Cardiac septum (tissue), 1 donor: ENCODE results near the gene SUSD4. TPM values are rescaled to one million over a fixed set of nuclear protein-coding genes. Genes with fewer than 3 reads are reported as not detected.

ENCODE experiments used
- DNase-seq: peaks from one replicate; pipeline ENCODE4 v3.0.0-alpha.2; 2020; ENCODE audit warnings: low spot score
- intact Hi-C: fragments of 100-400 bp; cut with DNase I; formaldehyde crosslinking; loops from one replicate; pipeline ENCODE4 v1.14.0; 2022
- total RNA-seq: library from RNA; stranded (reverse); fragmentation: NEBNext Ultra II Directional; extraction: Animal tissue kit (Norgen Biotek cat#: 25700); gene quantifications from one replicate; pipeline ENCODE4 v1.2.1, GENCODE V29; 2021
- donor health status: DM: no; HTN: no; CAD: no.

SUSD4 gene
- total RNA-seq, 1 donor from 2014 or later: 6.4 TPM

DNA sequence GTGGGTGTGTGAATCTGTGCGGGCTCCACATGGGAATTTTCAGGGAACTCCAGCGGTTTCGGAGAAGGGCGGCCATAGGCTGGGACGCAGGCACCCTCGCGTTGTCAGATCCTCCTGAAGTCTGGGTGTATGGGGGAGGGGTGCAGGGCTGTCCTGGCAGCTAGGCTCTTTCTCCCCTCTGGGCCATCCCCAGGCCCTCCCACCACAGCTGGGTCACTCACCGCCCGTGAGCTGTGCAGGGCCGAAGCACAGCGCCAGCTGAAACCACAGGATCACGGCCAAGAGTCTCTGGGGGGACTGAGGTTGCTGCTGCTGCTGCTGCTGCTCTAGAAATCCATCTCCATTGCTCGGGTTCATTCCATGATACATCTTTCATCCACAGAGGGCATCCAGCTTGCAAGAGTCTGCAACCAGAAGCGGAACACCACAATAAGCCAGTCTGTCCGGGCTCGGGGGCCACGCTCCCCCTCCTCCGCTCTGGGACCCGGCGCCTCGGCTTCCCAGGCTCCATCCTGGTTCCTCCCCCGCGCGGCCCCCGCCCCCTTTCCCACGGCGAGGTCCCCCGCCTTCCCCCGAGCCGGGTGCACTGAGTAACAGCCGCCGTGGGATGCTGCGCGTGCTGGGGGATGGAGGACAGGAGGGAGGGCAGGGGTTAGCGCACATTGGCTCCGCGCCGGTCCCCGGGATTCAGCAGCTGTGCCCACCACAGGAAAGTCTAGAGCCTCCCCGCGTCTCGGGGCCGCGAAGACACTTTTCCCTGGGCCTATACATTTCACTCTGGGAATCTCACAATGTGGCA, 720 bp downstream of the SUSD4 start:
- no peak for DNase-seq

DNA sequence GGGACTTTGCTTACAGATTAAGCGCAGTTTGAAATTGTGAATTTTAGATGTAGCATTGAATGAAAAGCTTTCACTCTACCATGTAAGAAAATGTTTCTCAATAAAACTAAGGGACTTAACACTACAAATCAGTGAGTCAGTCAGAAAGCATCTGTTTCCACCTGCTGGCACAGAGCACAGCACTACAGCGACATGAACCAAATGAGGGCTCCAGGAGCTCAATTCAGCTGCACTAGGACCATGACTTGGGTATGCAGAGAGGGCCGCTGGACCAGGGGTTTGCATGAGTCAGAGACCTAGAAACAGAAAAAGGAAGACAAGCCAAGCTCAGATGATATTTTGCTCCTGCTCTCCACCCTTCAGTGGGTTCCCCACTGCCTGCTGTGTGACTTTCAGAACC, 5.2 kb downstream of the SUSD4 start:
- intact Hi-C loops: no loop called here
- DNase-seq: no peak

More for the DNA sequence above, 720 bp downstream of the SUSD4 start:
- intact Hi-C loops: loop anchor here (5.0 kb wide), 1 partner anchor 221 kb away; the partner anchor contains the start of gene TLR5

DNA sequence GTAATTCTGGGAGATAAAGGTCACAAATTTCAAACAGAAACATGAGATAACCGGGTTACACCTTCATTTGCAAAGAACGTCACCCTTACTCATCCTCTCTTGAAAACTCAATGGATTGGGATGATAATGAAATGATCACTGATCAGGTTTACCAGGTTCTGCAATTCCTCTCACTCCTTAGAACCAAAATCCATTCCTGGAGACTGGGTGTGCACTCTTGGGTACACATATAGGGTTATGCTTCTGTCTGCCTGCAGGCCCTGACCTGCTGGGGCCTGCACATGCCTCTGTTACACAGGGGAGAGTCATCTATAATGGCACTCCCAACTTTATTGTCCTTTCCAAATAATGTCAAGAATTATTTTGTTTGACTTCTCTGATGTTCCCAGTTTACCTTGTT, 8.3 kb downstream of the SUSD4 start:
- intact Hi-C loops: no loop called here
- DNase-seq: no peak

DNA sequence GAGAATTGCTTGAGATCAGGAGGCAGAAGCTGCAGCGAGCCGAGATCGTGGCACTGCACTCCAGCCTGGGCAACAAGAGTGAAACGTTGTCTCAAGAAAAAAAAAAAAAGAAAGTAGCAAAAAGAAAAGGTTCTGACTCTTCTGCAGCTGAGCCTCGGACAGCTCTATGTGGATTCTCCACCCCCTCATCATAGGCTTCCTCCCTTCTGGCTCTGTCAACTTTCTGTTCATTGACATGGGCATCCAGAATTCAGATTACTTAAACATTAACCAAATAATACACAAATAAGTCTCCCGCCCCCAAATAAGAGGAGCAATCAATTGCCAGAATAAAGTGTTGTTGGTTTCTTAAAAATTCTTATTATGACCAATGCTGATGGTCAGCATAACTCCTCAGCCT, 10.0 kb downstream of the SUSD4 start:
- intact Hi-C loops: no loop called here
- DNase-seq: no peak

DNA sequence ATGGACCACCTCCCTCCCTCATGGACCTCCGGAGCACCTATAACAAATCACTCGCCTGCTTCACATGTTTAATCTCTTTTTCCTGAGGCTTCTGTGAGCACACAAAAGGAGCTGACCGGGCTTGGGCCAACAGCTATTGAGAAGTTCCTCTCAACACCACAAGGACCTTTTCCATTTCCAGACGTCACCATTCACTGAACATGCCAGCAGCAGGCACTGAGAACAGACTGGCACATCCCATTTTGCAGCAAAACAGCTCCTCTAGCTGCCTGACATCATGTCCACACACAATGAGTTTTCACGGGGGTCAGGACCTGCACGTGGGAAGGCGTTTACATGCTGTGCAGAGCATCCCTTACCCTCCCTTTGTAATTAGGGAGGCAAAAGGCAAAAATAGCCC, 11.0 kb downstream of the SUSD4 start:
- intact Hi-C loops: no loop called here
- DNase-seq: no peak

DNA sequence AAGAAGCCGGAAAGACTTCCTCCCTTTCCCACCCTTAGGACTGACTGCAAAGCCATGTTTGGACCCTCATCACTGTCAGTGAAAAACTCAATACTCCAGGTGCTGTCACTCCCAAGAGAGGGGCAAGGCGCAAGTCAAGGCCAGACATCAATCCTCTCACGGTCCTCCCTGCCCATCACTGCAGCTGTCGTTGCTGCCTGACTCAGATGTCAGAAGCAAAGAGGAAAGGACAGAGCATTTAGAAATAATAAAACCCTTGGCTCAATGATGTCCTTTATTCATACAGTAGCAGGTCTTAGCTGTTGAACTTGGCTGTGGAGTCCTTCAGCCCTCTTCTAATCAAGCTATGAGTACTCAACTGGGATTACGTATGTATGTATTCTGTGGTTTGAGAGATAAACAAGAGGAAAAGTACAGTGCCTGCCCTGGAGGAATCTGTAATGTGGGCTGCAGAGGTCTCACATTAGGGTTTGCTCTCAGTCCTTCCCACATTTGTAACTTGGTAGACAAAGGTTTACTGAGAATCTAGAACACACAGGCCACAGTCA, 13.5 kb downstream of the SUSD4 start:
- no peak for DNase-seq
- intact Hi-C loops: no loop called here

DNA sequence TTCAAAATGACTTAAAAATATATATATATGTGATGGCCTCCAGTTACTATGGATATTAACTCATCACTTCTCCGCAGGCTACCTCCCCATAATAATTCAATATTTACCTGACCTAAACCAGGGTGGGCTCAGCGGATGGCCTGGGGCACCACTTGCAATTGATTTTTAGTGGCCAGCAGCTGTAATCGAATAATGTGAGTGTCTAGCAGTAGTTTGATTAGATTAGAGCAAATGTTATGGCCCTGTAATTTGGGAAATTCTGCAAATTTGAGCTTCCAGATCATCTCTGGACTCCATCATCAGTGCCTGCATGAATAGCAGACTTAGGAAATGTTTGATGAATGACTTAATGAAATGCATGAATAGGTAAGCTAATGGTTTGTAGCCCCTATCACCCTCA, 14.7 kb downstream of the SUSD4 start:
- no peak for DNase-seq
- intact Hi-C loops: no loop called here

DNA sequence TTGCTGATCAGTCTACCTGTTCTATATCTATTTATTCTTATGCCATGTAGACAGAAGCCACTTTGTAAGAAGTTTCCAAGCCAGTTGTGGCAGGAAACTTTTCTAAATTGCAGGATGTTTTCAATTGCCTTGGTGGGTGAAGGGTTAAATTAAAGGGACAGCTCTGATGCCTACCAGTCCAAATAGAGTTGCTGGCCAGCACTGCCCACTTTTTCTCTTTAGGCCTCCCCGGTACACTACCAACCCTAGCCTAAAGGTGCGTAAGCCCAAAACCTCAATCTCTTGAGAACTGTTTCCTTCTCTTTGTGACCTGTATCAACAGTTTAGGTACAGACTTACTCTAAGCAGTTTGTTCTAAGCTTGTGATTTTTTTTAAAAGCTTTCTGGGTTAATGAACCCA, 15.5 kb downstream of the SUSD4 start:
- no peak for DNase-seq
- intact Hi-C loops: no loop called here

DNA sequence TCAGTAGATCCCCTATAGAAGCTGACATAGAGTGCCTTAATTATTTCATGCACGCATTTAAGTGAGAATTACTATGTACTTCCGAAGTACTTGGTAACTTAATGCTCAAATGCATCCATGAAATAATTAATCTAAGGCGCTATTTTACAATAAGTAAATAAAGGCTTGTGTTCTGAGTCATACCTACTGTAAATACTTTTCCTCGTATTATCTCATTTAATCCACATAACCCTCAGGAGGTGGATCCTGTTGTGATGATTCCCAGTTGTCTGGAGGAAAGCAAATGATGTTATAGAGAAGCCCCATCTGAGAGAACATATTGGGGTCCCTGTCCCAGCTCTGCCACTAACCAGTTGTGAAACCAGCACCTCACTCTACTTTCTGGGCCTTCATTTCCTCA, 16.4 kb downstream of the SUSD4 start:
- DNase-seq: no peak
- intact Hi-C loops: no loop called here

DNA sequence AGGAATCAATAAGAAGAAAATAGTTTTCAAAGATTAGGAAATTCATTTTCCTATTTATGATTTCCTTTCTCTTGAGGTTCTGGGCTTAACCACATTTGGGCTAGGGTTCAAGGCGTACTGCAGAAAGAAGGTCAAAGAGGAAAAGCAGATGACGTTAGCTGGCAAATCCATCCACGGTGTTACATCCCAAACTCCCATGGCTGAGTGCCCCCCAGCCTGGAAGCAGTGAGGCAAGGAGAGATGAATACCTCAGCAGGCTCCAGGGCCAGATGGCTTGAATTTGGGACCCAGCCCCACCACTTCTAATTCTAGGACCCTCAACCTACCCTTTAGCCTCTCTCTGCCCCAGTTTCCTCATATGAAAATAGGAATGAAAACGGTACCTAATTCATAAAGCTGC, 17.7 kb downstream of the SUSD4 start:
- DNase-seq: no peak
- intact Hi-C loops: no loop called here

DNA sequence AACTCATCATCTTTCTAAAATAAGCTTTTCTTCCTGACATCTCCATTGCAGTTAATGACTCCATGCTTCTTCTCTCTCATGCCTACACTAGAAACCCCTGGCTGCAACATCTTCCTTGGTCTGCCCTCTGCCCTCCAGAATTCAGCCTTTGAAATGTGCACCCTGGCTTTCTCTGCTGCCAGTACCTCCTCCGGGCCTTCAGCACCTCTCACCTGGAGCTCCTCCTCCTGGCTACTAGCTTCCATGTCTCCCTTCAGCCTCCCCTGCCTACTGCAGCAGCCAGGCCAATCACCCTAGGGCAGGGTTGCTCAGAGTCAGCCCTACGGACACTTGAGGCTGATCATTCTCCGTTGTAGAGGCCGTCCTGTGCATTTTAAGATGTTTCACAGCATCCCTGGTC, 18.3 kb downstream of the SUSD4 start:
- DNase-seq: no peak
- intact Hi-C loops: no loop called here

DNA sequence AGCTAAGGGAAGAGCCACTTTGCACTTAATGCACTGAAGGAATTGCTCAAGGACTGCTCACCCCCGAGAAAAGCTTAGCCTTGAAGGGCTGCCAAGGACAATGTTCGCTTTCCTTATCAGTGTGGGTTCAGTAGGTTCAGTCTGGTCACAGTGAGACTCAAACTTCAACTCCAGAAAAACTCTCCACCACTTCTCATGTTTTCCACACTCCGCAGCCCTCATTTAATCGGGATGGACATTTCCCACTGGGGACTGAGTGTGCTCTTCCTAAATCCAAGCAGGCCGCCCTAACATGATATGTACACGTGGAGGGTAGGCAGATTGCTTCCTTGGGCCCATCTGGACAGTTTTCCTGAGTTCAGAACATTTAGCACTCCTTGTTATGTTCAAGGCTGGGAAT, 19.5 kb downstream of the SUSD4 start:
- no peak for DNase-seq
- intact Hi-C loops: loop anchor here (5.0 kb wide), 1 partner anchor 83 kb away; no protein-coding TSS in a partner anchor

DNA sequence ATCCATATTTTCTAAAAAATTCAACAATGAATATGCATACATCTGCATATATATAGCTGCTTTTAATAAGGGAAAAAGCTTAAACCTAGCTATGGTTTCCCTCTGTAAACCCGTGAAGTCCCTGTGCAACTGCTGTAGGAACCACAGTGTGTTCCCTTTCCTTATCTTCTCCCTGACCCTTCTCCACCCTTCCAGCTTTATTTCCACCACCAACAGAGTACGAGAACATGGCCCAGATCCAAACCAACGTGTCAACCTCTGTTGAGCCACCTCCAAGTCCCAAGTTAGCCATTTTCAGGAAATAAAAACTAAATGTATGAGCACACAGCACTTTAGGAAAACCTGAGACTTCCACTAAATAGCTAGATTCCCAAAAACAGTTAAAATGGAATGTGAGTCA, 20.3 kb downstream of the SUSD4 start:
- intact Hi-C loops: loop anchor here (5.0 kb wide), 1 partner anchor 84 kb away; no protein-coding TSS in a partner anchor
- DNase-seq: no peak

DNA sequence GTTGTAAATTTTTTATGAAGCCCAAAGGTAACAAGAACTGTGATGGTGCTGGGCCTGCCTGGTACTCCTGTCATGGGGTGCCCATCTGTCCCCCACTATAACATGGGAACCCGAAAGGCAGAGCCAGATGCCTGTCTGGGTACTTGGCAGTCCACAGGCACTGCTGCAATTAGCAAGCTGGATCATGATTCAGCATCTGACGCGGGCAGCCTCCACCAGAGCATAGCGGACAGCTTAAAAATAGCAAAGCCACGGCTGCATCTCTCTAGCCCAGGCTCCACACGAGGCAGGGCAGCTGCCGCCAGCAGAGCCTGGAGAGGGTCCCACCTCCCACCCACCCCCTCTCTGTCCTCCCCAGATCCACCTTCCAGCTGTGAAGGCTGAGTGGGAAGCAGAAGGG, 22.9 kb downstream of the SUSD4 start:
- intact Hi-C loops: loop anchor here (5.0 kb wide), 1 partner anchor 86 kb away; no protein-coding TSS in a partner anchor

DNA sequence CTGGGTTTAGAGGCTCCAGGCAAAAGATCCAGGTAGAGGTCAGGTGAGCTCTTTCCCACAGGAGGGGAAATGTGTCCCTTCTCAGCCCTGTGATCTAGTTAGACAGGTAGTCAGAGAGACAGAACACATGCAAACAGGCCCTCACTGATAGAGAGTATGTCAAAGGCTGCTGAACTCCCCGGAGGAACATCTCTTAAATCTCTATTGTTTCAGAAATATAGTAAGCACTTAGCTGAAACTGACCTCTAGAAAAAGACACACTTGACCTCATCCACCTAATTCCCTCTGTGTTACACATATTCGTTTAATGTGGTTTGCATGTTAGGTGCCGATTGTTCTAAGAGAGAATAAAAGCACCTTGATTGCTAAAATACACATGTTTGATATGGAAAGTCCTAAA, 23.3 kb downstream of the SUSD4 start:
- intact Hi-C loops: loop anchor here (5.0 kb wide), 1 partner anchor 87 kb away; no protein-coding TSS in a partner anchor
- DNase-seq: no peak

More for the DNA sequence above, 22.9 kb downstream of the SUSD4 start:
- DNase-seq: peak; percentile 87

DNA sequence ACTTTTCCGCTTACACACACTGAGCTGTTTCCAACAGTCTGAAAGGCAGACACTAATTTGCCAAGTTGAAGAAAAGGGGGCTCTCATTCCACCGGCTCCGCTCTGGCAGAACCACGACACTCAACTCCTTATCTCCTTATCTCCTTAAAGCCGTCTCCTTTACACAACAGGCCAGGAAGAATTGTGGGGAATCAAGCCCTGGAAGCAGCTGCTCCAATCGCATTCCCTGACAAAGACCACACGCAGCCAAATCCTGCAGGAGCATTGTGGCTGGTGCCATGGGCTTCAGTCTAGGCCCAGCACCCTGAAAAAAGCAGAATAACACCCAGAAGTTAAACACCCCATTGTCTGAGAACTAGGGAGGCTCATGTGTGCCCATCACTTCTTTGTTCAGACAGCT, 24.1 kb downstream of the SUSD4 start:
- no peak for DNase-seq
- intact Hi-C loops: loop anchor here (5.0 kb wide), 1 partner anchor 87 kb away; no protein-coding TSS in a partner anchor

DNA sequence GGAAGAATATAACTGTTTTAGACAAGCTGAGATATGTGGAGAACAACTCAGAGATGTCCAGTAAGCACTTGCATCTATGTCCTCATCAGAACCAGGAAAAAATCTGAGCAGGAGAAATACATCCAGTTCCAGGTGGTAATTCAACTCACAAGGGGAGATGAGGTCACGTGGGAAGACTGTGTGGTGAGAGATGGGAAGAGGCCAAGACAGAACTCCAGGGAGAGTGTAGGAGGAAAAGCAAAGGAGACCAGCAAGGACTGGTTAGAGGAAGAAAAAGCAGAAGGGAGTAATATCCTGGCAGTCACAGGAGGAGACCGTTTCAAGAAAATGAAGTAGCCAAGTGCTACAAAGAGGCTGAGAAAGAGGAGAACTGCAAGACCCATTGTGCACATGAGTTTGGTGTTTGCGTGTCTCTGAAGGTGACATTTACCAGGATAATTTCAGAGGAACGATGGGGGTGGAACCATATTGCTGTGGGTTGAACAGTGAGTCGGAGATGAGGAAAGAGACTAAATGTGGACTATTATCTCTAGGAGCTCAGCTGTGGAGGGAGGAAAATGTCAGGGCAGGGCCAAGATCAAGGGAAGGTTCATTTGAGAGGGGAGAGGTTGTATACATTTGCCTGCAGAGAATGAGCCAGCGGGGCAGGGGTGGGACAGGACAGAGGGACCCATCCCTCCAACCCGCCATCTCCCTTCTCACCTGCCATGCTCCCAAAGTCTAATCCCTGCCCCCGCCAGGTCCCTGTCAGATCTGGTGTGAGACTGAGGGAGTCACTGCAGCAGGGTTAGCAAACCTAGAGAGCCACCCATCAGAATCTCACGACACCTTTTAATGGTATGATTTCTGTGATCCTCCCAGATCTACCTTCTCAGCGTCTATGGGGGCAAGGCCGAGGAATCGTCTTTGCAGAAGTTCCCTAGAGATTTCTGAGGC, 24.9 kb downstream of the SUSD4 start:
- no peak for DNase-seq
- intact Hi-C loops: no loop called here

DNA sequence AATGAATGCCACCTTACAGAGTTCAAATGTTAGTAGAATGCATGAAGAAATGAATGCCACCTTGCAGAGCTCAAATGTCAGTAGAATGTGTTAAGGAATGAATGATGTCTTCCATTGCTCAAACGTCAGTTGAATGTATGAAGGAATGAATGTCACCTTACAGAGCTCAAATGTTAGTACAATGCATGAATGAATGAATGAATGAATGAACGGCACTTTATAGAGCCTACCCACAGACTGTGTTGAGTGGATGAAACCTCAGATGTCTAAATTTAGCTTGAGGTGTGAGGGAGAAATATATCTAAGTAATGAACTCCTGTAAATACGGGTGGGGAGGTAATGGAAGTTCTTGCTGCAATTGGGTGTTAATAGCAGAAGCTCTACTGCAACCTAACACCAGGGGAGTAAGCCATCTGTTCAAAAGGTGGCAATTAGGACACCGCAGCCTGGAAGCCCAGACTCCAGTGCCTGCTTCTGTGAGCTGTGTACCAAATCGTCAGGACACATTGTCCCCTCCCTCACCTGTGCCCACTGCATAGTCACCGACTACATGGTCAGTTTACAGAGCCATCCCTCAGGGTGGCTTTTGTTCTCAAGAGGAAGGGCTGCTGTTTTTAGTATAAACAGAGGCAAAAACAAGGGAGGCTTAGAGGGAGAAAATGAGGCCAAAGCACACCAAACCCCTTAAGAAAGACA, 26.7 kb downstream of the SUSD4 start:
- intact Hi-C loops: no loop called here
- no peak for DNase-seq

DNA sequence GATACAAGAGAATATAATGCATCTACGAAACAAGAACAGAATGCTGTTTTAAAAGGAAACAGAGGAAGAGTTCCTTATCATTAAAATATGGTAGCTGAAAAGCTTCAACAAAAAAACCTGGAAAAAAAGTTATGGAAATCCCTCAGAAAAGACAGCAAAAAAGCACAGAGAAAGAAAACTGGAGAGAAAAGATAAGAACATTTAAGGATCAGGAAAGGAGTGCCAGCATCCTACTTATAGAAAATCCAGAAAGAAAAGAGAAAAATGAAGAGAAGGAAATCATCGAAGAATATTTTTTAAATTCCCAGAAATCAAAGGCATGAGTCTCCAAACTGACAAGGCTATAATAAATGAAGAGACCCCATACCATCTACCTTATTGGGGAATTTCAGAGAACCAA, 29.8 kb downstream of the SUSD4 start:
- intact Hi-C loops: no loop called here
- DNase-seq: no peak

DNA sequence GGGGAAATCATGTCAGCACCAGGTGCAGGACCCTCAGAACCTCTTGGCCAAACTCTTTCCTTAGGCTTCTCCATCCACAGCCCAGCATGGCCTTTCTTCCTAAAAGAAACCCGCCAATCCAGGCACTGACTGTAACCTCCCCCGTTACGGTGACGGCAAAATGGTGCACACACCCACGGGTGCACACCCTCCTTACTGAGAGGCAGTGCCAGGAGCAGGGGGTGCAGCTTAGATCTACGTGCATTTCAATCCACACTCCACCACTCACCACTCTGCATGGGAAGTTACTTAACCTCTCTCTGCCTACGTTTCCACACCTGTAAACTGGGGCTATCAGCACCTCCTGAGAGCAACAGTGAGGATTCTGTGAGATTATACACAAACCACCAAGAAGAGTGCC, 31.0 kb downstream of the SUSD4 start:
- DNase-seq: no peak
- intact Hi-C loops: no loop called here
